Inflammatory macrophage treated with lipopolysaccharide for 4 hours (primary cell): ENCODE data around the gene HPGD.

ENCODE experiments used
- DNase-seq: peaks from one replicate; pipeline ENCODE4 v3.0.0-alpha.2; 2020

The HPGD gene

GRCh38 chr4:174467107-174467506 lies 55.2 kb downstream of the HPGD start:
- DNase-seq: no peak

- DNase-seq: peak; percentile 19
These were observed 57.3 kb downstream of the HPGD start for GRCh38 chr4:174464949-174465348.

- no peak for DNase-seq
These were observed 60.7 kb downstream of the HPGD start for GRCh38 chr4:174461466-174462106.

GRCh38 chr4:174460684-174461083 lies 61.6 kb downstream of the HPGD start:
- no peak for DNase-seq

- DNase-seq: no peak
These were observed 64.8 kb downstream of the HPGD start for GRCh38 chr4:174457468-174457867.

- no peak for DNase-seq
These were observed 67.3 kb downstream of the HPGD start for GRCh38 chr4:174454815-174455473.

- no peak for DNase-seq
These were observed 70.5 kb downstream of the HPGD start for GRCh38 chr4:174451718-174452296.

- no peak for DNase-seq
These were observed 71.5 kb downstream of the HPGD start for GRCh38 chr4:174450786-174451125.

- DNase-seq: no peak
These were observed 72.1 kb downstream of the HPGD start for GRCh38 chr4:174449944-174450785.

GRCh38 chr4:174449152-174449551 lies 73.1 kb downstream of the HPGD start:
- no peak for DNase-seq

GRCh38 chr4:174444390-174444789 lies 77.9 kb downstream of the HPGD start:
- DNase-seq: peak; percentile 8
